Measurements from ENCODE around the gene FOXP1.

The FOXP1 gene

GRCh38 chr3:71517271-71517791, 66.2 kb downstream of the FOXP1 start:
- H3K27ac Mint-ChIP-seq, result no peak overlapping the region
- H3K4me1 Mint-ChIP-seq (ENCODE audit: low read depth), result peaks cover 10% of the 10 kb centered on the region
- H3K9me3 Mint-ChIP-seq, result no peaks in the 10 kb centered on the region
- no peaks in the 10 kb centered on the region for H3K27me3 Mint-ChIP-seq
- H3K4me3 Mint-ChIP-seq, result no peak overlapping the region
- peaks cover 8% of the 10 kb centered on the region for H3K36me3 Mint-ChIP-seq (ENCODE audit: low read depth)

GRCh38 chr3:71515636-71516365, 67.7 kb downstream of the FOXP1 start:
- no peak overlapping the region for H3K4me3 Mint-ChIP-seq

GRCh38 chr3:71514621-71515020, 68.9 kb downstream of the FOXP1 start:
- Mint-ChIP-seq H3K4me3 (no peak overlapping the region), H3K27me3 (no peaks in the 10 kb centered on the region), H3K27ac (no peak overlapping the region), H3K36me3 (ENCODE audit: low read depth) (peaks cover 8% of the 10 kb centered on the region), H3K4me1 (ENCODE audit: low read depth) (peaks cover 1% of the 10 kb centered on the region), H3K9me3 (no peaks in the 10 kb centered on the region)

More at GRCh38 chr3:71515636-71516365, 67.7 kb downstream of the FOXP1 start:
- no peaks in the 10 kb centered on the region for H3K27me3 Mint-ChIP-seq
- peaks cover 8% of the 10 kb centered on the region for H3K36me3 Mint-ChIP-seq (ENCODE audit: low read depth)
- H3K4me1 Mint-ChIP-seq (ENCODE audit: low read depth), result peaks cover 8% of the 10 kb centered on the region
- no peaks in the 10 kb centered on the region for H3K9me3 Mint-ChIP-seq
- no peak overlapping the region for H3K27ac Mint-ChIP-seq

GRCh38 chr3:71513515-71513914, 70.0 kb downstream of the FOXP1 start:
- H3K27me3 Mint-ChIP-seq, result no peaks in the 10 kb centered on the region
- no peaks in the 10 kb centered on the region for H3K9me3 Mint-ChIP-seq
- peaks cover 8% of the 10 kb centered on the region for H3K4me1 Mint-ChIP-seq (ENCODE audit: low read depth)
- H3K27ac Mint-ChIP-seq, result no peak overlapping the region
- H3K36me3 Mint-ChIP-seq (ENCODE audit: low read depth), result peaks cover 4% of the 10 kb centered on the region
- H3K4me3 Mint-ChIP-seq, result no peak overlapping the region

- H3K4me1 Mint-ChIP-seq (ENCODE audit: low read depth), result peaks cover 8% of the 10 kb centered on the region
- H3K9me3 Mint-ChIP-seq, result no peaks in the 10 kb centered on the region
- H3K27ac Mint-ChIP-seq, result no peak overlapping the region
- peaks cover under 1% of the 10 kb centered on the region for H3K36me3 Mint-ChIP-seq (ENCODE audit: low read depth)
- H3K27me3 Mint-ChIP-seq, result no peaks in the 10 kb centered on the region
- H3K4me3 Mint-ChIP-seq, result no peak overlapping the region
These were observed 70.4 kb downstream of the FOXP1 start for GRCh38 chr3:71513081-71513480.

- H3K4me3 Mint-ChIP-seq, result no peak overlapping the region
- H3K27ac Mint-ChIP-seq, result peak overlapping the region; percentile 1
These were observed 71.0 kb downstream of the FOXP1 start for GRCh38 chr3:71512544-71512943.

GRCh38 chr3:71512000-71512399, 71.5 kb downstream of the FOXP1 start:
- Mint-ChIP-seq H3K4me3 (no peak overlapping the region), H3K27me3 (no peaks in the 10 kb centered on the region), H3K27ac (peak overlapping the region; percentile 1), H3K36me3 (ENCODE audit: low read depth) (no peaks in the 10 kb centered on the region), H3K4me1 (ENCODE audit: low read depth) (peaks cover 8% of the 10 kb centered on the region), H3K9me3 (no peaks in the 10 kb centered on the region)

More at GRCh38 chr3:71512544-71512943, 71.0 kb downstream of the FOXP1 start:
- H3K27me3 Mint-ChIP-seq, result no peaks in the 10 kb centered on the region
- peaks cover 8% of the 10 kb centered on the region for H3K4me1 Mint-ChIP-seq (ENCODE audit: low read depth)
- H3K36me3 Mint-ChIP-seq (ENCODE audit: low read depth), result no peaks in the 10 kb centered on the region
- no peaks in the 10 kb centered on the region for H3K9me3 Mint-ChIP-seq

- Mint-ChIP-seq H3K4me1 (ENCODE audit: low read depth) (peaks cover 8% of the 10 kb centered on the region), H3K36me3 (ENCODE audit: low read depth) (no peaks in the 10 kb centered on the region), H3K27me3 (no peaks in the 10 kb centered on the region), H3K9me3 (no peaks in the 10 kb centered on the region), H3K4me3 (no peak overlapping the region), H3K27ac (no peak overlapping the region)
These were observed 72.1 kb downstream of the FOXP1 start for GRCh38 chr3:71511446-71511845.

- Mint-ChIP-seq H3K27me3 (no peaks in the 10 kb centered on the region), H3K9me3 (no peaks in the 10 kb centered on the region), H3K4me1 (ENCODE audit: low read depth) (peaks cover 8% of the 10 kb centered on the region), H3K27ac (no peak overlapping the region), H3K36me3 (ENCODE audit: low read depth) (no peaks in the 10 kb centered on the region), H3K4me3 (no peak overlapping the region)
These were observed 72.5 kb downstream of the FOXP1 start for GRCh38 chr3:71511037-71511436.

GRCh38 chr3:71510510-71510909, 73.0 kb downstream of the FOXP1 start:
- Mint-ChIP-seq H3K4me3 (no peak overlapping the region), H3K27ac (peak overlapping the region; percentile 63), H3K9me3 (no peaks in the 10 kb centered on the region), H3K27me3 (no peaks in the 10 kb centered on the region), H3K36me3 (ENCODE audit: low read depth) (no peaks in the 10 kb centered on the region), H3K4me1 (ENCODE audit: low read depth) (peaks cover 12% of the 10 kb centered on the region)

- H3K36me3 Mint-ChIP-seq (ENCODE audit: low read depth), result no peaks in the 10 kb centered on the region
- H3K27me3 Mint-ChIP-seq, result no peaks in the 10 kb centered on the region
- H3K9me3 Mint-ChIP-seq, result no peaks in the 10 kb centered on the region
- peak overlapping the region; percentile 13 for H3K27ac Mint-ChIP-seq
- no peak overlapping the region for H3K4me3 Mint-ChIP-seq
- H3K4me1 Mint-ChIP-seq (ENCODE audit: low read depth), result peaks cover 20% of the 10 kb centered on the region
These were observed 74.5 kb downstream of the FOXP1 start for GRCh38 chr3:71509066-71509465.

GRCh38 chr3:71505767-71506350, 77.7 kb downstream of the FOXP1 start:
- H3K9me3 Mint-ChIP-seq, result no peaks in the 10 kb centered on the region
- H3K27ac Mint-ChIP-seq, result no peak overlapping the region
- peaks cover 49% of the 10 kb centered on the region for H3K4me1 Mint-ChIP-seq (ENCODE audit: low read depth)
- H3K36me3 Mint-ChIP-seq (ENCODE audit: low read depth), result peaks cover 7% of the 10 kb centered on the region
- H3K4me3 Mint-ChIP-seq, result no peak overlapping the region
- H3K27me3 Mint-ChIP-seq, result no peaks in the 10 kb centered on the region

- Mint-ChIP-seq H3K4me1 (ENCODE audit: low read depth) (peaks cover 55% of the 10 kb centered on the region), H3K9me3 (no peaks in the 10 kb centered on the region), H3K36me3 (ENCODE audit: low read depth) (peaks cover 7% of the 10 kb centered on the region), H3K27me3 (no peaks in the 10 kb centered on the region), H3K27ac (peak overlapping the region; percentile 80), H3K4me3 (no peak overlapping the region)
These were observed 79.1 kb downstream of the FOXP1 start for GRCh38 chr3:71504250-71505036.

GRCh38 chr3:71503525-71504249, 79.8 kb downstream of the FOXP1 start:
- no peaks in the 10 kb centered on the region for H3K9me3 Mint-ChIP-seq
- H3K27ac Mint-ChIP-seq, result peak overlapping the region; percentile 80
- H3K36me3 Mint-ChIP-seq (ENCODE audit: low read depth), result peaks cover 7% of the 10 kb centered on the region
- peaks cover 54% of the 10 kb centered on the region for H3K4me1 Mint-ChIP-seq (ENCODE audit: low read depth)
- no peaks in the 10 kb centered on the region for H3K27me3 Mint-ChIP-seq
- no peak overlapping the region for H3K4me3 Mint-ChIP-seq
